Measurements from ENCODE around the gene RIN3. TPM values are rescaled to one million over a fixed set of nuclear protein-coding genes. Genes with fewer than 3 reads are reported as not detected.

Gene RIN3
- total and polyA plus RNA-seq, 4 donors = 5.0 to 15.6 (median 9.0) TPM

DNA sequence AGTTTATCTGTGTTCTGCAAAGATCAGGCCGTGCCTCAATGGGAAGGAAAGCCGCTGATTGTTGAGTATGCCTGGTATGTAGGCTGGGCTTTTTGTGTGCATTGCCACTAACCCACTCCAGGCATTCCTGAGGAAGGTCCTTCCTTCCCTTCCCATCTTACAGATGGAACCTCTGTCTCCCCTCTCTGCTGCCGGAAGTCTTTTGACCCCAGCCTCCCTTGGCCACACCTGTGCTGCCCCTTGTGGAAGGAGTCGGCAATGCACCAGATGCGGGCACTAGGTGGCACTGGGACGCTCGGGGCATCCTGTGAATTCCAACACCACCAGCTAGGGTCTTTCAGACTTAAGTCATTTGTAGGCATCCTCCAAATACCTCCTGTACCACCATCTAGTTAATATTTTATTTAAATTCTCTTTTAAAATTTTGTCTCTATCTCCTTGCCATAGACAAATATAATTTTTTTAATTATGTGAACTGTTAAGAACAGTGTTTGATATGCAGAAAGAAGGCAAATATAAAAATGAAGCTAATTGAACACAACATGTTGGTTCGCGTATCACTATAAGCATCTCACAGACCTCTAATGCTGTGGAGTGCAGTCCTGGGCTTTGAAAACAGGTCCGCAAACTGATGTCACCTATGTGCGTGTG lies 99.6 kb downstream of the RIN3 start:
- H3K9me3 ChIP-seq (ENCODE audit: control insufficient read depth in 4 of 4, low read length in 3 of 4) = no peaks in the 10 kb centered on the region
- DNase-seq (ENCODE audit: low spot score) = peak; percentile 63
- no peak overlapping the region for H3K27ac ChIP-seq (ENCODE audit: low read depth in 1 of 2, low read length in 2 of 2)
- TF ChIP-seq, protein P1, sequence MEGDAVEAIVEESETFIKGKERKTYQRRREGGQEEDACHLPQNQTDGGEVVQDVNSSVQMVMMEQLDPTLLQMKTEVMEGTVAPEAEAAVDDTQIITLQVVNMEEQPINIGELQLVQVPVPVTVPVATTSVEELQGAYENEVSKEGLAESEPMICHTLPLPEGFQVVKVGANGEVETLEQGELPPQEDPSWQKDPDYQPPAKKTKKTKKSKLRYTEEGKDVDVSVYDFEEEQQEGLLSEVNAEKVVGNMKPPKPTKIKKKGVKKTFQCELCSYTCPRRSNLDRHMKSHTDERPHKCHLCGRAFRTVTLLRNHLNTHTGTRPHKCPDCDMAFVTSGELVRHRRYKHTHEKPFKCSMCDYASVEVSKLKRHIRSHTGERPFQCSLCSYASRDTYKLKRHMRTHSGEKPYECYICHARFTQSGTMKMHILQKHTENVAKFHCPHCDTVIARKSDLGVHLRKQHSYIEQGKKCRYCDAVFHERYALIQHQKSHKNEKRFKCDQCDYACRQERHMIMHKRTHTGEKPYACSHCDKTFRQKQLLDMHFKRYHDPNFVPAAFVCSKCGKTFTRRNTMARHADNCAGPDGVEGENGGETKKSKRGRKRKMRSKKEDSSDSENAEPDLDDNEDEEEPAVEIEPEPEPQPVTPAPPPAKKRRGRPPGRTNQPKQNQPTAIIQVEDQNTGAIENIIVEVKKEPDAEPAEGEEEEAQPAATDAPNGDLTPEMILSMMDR (IDR thresholded peaks at IDR 0.05; ENCODE audit: low read depth, low read length, missing input control) = peak; percentile 56
- TF ChIP-seq YY1 (IDR thresholded peaks at IDR 0.05) = no peak
- TF ChIP-seq RAD21 (IDR thresholded peaks at IDR 0.05) = peak; percentile 49 to 75
- H3K9ac ChIP-seq (ENCODE audit: low read depth in 1 of 2, low read length in 2 of 2) = no peak overlapping the region
- peaks cover 0 to 3% (median 1%) of the 10 kb centered on the region in 4 donors for H3K36me3 ChIP-seq (ENCODE audit: control insufficient read depth in 4 of 4, insufficient read depth in 3 of 4, low read depth in 1 of 4, low read length in 3 of 4)
- no peaks in the 10 kb centered on the region for H3K4me1 ChIP-seq (ENCODE audit: control insufficient read depth in 4 of 4, insufficient read depth in 4 of 4, low read length in 3 of 4)
- WGBS = 82% methylated on average over 11 of the region's 11 CpGs
- H3K4me3 ChIP-seq (ENCODE audit: low read depth in 1 of 3, low read length in 3 of 3) = no peak overlapping the region
- no peaks in the 10 kb centered on the region for H3K27me3 ChIP-seq (ENCODE audit: control insufficient read depth in 4 of 4, insufficient read depth in 4 of 4, low read length in 3 of 4)

DNA sequence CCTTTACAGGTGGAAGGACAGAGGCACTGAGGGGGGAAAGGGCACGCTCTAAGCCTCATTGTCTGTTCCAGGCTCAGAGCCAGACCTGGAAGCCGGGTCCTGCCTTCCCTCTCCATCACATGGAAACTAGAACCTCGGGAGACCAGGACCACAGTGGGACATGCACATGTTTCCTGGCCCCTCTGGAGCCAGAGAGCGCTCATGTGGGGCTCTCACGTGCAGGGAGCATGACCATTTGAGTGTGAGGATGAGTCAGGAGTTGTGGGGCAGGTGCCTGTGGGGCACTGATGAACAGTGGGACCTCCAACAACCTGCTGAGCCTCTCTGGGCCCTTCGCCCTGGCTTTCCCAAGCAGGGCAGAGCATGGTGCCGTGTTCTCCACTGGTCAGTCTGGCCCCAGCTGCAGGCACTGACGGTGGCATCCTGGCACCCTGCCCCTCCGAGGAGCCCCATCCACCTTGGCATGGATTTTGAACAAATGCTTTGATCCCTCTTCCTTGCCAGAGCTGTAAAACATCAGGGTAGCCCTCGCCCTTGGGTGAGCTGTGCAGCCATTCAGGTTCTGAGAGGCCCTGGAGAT lies 100.2 kb downstream of the RIN3 start:
- Histone ChIP-seq H3K4me1 (ENCODE audit: control insufficient read depth in 4 of 4, insufficient read depth in 4 of 4, low read length in 3 of 4) (no peaks in the 10 kb centered on the region), H3K27me3 (ENCODE audit: control insufficient read depth in 4 of 4, insufficient read depth in 4 of 4, low read length in 3 of 4) (no peaks in the 10 kb centered on the region), H3K9ac (ENCODE audit: low read depth in 1 of 2, low read length in 2 of 2) (no peak overlapping the region), H3K9me3 (ENCODE audit: control insufficient read depth in 4 of 4, low read length in 3 of 4) (no peaks in the 10 kb centered on the region), H3K4me3 (ENCODE audit: low read depth in 1 of 3, low read length in 3 of 3) (no peak overlapping the region), H3K36me3 (ENCODE audit: control insufficient read depth in 4 of 4, insufficient read depth in 3 of 4, low read depth in 1 of 4, low read length in 3 of 4) (peaks cover 0 to 3% (median 1%) of the 10 kb centered on the region in 4 donors), H3K27ac (ENCODE audit: low read depth in 1 of 2, low read length in 2 of 2) (no peak overlapping the region)
- TF ChIP-seq JUND (IDR thresholded peaks at IDR 0.05) (no peak), SP1 (IDR thresholded peaks at IDR 0.05) (no peak)
- WGBS = 96% methylated on average over 10 of the region's 10 CpGs
- no peak for DNase-seq (ENCODE audit: low spot score)

DNA sequence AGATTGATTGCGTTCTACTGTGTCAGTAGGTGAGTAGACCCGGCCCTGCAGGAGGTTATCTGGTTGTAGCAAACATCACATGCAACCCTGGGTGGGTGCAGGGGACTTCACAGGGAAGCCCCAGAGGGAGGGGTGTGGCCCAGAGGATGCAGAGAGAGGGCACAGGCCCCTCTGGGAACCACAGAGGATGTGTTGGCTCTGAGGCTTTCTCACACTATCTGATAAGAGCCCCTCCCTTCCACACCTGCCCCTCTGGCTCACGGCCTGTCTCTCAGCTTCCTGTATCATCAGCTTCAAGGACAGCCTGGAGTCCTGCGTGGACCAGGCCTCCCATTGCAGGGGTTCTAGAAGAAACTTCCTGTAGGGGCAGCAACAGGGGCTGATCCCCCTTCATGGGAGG lies 101.9 kb downstream of the RIN3 start:
- WGBS = 80% methylated on average over 4 of the region's 4 CpGs
- Histone ChIP-seq H3K9me3 (ENCODE audit: control insufficient read depth in 4 of 4, low read length in 3 of 4) (no peaks in the 10 kb centered on the region), H3K9ac (ENCODE audit: low read depth in 1 of 2, low read length in 2 of 2) (no peak overlapping the region), H3K36me3 (ENCODE audit: control insufficient read depth in 4 of 4, insufficient read depth in 3 of 4, low read depth in 1 of 4, low read length in 3 of 4) (peaks cover 0 to 3% (median 1%) of the 10 kb centered on the region in 4 donors), H3K27me3 (ENCODE audit: control insufficient read depth in 4 of 4, insufficient read depth in 4 of 4, low read length in 3 of 4) (no peaks in the 10 kb centered on the region), H3K4me1 (ENCODE audit: control insufficient read depth in 4 of 4, insufficient read depth in 4 of 4, low read length in 3 of 4) (no peaks in the 10 kb centered on the region), H3K27ac (ENCODE audit: low read depth in 1 of 2, low read length in 2 of 2) (no peak overlapping the region), H3K4me3 (ENCODE audit: low read depth in 1 of 3, low read length in 3 of 3) (no peak overlapping the region)
- DNase-seq (ENCODE audit: low spot score) = no peak
- no peak for TF ChIP-seq YY1 (IDR thresholded peaks at IDR 0.05)
- TF ChIP-seq HNF4G (IDR thresholded peaks at IDR 0.05) = no peak
- TF ChIP-seq, protein P2, sequence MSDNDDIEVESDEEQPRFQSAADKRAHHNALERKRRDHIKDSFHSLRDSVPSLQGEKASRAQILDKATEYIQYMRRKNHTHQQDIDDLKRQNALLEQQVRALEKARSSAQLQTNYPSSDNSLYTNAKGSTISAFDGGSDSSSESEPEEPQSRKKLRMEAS (IDR thresholded peaks at IDR 0.05) = no peak
- no peak for TF ChIP-seq EGR1 (IDR thresholded peaks at IDR 0.05; ENCODE audit: low read depth in 2 of 2)
- TF ChIP-seq, protein P1 (IDR thresholded peaks at IDR 0.05; ENCODE audit: low read depth, low read length, missing input control) = no peak
- no peak for TF ChIP-seq FOXA2 (IDR thresholded peaks at IDR 0.05)
- no peak for TF ChIP-seq RXRA (IDR thresholded peaks at IDR 0.05)
- no peak for TF ChIP-seq TAF1 (conservative IDR thresholded peaks at IDR 0.05)
- TF ChIP-seq, protein P3, sequence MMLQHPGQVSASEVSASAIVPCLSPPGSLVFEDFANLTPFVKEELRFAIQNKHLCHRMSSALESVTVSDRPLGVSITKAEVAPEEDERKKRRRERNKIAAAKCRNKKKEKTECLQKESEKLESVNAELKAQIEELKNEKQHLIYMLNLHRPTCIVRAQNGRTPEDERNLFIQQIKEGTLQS (IDR thresholded peaks at IDR 0.05) = no peak
- no peak for TF ChIP-seq JUND (IDR thresholded peaks at IDR 0.05)
- no peak for TF ChIP-seq HNF4A (conservative IDR thresholded peaks at IDR 0.05)
- TF ChIP-seq RAD21 (IDR thresholded peaks at IDR 0.05) = no peak
- no peak for TF ChIP-seq FOXA1 (IDR thresholded peaks at IDR 0.05)
- TF ChIP-seq GABPA (IDR thresholded peaks at IDR 0.05 in 1 of 2, conservative IDR thresholded peaks at IDR 0.05 in 1 of 2) = no peak
- TF ChIP-seq, protein P4, sequence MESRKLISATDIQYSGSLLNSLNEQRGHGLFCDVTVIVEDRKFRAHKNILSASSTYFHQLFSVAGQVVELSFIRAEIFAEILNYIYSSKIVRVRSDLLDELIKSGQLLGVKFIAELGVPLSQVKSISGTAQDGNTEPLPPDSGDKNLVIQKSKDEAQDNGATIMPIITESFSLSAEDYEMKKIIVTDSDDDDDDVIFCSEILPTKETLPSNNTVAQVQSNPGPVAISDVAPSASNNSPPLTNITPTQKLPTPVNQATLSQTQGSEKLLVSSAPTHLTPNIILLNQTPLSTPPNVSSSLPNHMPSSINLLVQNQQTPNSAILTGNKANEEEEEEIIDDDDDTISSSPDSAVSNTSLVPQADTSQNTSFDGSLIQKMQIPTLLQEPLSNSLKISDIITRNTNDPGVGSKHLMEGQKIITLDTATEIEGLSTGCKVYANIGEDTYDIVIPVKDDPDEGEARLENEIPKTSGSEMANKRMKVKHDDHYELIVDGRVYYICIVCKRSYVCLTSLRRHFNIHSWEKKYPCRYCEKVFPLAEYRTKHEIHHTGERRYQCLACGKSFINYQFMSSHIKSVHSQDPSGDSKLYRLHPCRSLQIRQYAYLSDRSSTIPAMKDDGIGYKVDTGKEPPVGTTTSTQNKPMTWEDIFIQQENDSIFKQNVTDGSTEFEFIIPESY (IDR thresholded peaks at IDR 0.05) = no peak
- no peak for TF ChIP-seq NR2F2 (IDR thresholded peaks at IDR 0.05)

Measured in liver (tissue), 9 donors.